Putamen (tissue), 1 donor: ENCODE results near the gene PHKG2.

ENCODE experiments used
- DNase-seq: peaks from one replicate; pipeline ENCODE4 v3.0.0-alpha.2; 2016; ENCODE audit warnings: low spot score

The PHKG2 gene

DNA sequence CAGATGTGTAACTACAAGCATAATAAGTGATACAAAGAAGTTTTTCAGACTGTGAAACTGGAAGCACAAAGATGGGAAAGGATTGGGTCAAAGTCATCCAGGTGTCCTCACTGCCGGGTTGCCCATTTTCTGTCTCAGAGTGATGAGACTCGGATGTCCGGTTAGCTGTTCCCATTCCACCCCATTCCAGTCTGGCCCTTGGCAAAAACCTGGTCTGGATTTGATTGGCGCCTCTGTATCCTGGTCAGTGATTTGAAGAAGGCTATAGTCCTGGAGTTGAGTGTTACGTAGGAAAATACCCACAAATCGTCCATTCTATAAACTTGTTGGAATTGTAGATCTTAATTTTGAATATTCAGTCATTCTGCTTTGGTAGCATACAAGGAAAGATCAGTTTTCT, 19.9 kb upstream of the PHKG2 start:
- DNase-seq = no peak

DNA sequence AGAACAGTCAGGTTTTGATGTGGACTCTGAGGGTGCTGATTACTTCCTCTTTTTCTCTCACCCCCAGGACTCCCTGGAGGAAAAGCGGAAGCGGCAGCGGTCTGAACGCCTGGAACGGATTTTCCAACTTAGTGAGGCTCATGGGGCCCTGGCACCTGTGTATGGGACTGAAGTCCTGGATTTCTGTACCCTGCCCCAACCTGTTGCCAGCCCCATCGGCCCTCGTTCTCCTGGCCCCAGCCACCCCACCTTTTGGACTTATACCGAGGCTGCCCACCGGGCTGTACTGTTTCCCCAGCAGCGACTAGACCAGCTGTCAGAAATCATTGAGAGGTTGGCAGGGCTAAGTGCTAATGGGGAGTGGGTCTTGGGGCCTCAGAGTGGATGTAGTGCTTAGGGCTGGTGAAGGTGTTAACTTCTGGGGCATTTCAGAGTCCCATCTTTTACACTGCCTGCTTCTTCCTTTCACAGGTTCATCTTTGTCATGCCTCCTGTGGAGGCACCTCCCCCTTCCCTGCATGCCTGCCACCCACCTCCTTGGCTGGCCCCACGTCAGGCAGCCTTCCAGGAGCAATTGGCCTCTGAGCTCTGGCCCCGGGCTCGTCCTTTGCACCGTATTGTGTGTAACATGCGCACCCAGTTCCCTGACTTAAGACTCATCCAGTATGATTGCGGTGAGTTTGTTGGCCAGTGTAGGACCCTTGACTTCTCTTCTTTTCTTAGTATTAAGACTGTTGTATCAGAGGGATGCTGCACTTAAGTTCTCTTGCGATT, 19.1 kb upstream of the PHKG2 start:
- DNase-seq = no peak

DNA sequence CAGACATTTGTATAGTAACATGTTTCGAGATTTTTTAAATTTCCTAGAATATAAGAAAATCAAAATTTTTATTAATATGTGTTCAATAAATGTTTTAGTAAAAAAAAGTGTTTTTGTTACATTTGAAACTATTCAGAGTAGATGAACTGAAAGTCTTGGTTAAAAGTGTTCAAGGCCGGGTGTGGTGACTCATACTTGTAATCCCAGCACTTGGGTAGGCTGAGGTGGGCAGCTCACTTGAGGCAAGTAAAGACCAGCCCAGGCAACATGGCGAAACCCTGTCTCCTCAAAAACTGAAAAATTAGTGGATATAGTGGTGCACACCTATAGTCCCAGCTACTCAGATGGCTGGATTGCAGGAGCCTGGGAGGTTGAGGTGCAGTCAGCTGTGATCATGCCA, 16.8 kb upstream of the PHKG2 start:
- DNase-seq = no peak

DNA sequence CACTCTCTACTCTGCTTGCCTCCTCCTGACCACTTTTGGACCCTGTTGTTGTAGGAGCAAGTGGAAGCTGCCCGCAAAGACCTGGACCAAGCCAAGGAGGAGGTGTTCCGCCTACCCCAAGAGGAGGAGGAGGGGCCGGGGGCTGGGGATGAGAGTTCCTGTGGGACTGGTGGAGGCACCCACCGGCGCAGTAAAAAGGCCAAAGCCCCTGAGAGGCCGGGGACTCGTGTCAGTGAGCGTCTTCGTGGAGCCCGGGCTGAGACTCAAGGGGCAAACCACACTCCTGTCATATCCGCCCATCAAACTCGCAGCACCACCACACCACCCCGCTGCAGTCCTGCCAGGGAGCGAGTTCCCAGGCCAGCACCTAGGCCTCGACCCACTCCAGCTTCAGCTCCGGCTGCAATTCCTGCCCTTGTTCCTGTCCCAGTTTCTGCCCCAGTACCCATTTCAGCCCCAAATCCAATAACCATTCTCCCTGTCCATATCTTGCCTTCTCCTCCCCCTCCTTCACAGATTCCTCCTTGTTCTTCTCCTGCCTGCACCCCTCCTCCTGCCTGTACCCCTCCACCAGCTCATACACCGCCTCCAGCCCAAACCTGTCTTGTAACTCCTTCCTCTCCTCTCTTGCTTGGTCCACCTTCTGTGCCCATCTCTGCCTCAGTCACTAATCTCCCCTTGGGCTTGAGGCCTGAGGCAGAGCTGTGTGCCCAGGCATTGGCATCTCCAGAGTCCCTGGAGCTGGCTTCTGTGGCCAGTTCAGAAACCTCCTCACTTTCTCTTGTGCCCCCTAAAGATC, 11.0 kb upstream of the PHKG2 start:
- no peak for DNase-seq

GRCh38 chr16:30737794-30738648, 10.2 kb upstream of the PHKG2 start:
- DNase-seq = no peak

DNA sequence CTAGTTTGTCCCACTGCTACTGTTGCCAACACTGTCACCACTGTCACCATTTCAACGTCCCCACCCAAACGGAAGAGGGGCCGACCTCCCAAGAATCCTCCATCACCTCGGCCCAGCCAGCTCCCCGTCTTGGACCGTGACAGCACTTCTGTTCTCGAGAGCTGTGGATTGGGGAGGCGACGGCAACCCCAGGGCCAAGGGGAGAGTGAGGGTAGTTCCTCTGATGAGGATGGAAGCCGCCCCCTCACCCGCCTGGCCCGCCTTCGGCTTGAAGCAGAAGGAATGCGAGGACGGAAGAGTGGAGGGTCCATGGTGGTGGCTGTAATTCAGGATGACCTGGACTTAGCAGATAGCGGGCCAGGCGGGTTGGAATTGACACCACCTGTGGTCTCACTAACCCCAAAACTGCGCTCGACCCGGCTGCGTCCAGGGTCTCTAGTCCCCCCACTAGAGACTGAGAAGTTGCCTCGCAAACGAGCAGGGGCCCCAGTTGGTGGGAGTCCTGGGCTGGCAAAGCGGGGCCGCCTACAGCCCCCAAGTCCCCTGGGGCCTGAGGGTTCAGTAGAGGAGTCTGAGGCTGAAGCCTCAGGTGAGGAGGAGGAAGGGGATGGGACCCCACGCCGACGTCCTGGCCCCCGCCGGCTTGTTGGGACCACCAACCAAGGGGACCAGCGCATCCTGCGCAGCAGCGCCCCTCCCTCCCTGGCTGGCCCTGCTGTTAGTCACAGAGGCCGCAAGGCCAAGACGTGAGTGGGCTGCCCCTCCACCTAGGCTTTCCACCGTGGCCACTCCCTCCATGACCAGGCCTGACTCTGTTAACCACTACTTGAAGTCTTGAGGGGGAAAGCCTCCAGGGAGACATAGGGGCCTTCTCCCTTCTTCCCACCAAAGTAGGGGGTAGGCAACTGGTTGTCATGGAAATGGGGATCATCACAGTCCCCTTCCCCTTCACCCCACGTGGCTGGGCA, 9.0 kb upstream of the PHKG2 start:
- no peak for DNase-seq

- no peak for DNase-seq
These were observed 7.6 kb upstream of the PHKG2 start for GRCh38 chr16:30740364-30741251.

GRCh38 chr16:30741461-30741914, 6.7 kb upstream of the PHKG2 start:
- DNase-seq = no peak

DNA sequence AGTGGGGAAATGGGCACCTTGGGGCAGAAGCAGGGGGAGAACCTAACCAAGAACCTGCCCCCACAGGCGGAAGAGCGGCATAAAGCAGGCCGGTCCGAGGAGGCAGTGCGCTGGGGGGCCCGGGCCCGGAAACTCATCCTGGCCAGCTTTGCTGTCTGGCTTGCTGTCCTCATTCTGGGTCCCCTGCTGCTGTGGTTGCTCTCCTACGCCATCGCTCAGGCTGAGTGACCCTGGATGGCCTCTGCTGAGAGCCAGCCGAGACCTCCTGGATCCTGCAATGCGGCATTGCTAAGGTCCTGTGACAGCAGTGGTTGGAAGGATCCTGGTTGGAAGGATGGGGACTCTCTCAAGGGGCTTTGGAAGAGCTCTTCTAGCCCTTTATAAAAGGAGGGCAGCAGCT, 4.5 kb upstream of the PHKG2 start:
- DNase-seq = no peak

DNA sequence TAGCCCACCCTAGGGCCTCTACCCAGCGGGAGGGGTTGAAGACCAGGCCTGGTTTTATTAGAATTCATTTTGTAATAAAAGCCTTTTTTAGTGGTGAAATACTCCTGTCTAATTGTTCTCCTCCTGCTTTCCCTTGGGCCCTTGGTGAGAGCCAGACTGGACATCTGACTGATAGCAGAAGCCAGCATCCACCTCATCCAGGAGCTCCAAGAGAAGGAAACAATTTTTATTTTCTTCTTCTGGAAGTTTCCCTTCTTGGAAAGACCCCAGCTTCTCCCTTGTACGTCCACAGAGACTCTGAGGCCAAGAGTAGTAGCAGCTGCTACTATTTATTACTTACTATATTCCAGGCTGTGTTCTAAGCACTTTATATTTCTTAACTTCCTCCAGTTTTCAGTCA, 4.0 kb upstream of the PHKG2 start:
- no peak for DNase-seq

GRCh38 chr16:30745082-30745481, 3.1 kb upstream of the PHKG2 start:
- no peak for DNase-seq

DNA sequence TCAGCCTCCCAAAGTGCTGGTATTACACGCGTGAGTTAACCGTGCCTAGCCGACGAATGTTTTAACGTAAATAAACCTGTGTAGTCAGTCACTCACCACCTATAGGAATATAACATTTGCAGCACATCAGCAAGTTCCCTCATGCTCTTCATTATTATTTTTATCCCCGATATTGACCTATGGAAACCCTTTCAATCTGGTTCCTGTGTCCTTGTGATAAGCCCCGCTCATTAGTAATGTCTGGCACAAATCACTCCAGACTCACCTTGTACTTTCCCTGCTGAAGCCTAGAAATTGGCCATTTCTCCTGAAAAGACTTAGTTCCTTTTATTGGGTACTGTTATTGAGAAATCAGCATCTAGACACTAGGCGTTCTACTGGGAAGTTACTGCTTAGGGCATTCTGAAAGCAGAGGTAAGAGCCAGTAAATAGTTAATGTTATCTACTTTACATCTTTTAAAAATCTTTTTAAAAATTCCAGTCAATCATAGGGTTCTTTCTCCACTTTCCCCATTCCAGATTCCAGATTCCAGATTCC, 1.5 kb upstream of the PHKG2 start:
- no peak for DNase-seq

DNA sequence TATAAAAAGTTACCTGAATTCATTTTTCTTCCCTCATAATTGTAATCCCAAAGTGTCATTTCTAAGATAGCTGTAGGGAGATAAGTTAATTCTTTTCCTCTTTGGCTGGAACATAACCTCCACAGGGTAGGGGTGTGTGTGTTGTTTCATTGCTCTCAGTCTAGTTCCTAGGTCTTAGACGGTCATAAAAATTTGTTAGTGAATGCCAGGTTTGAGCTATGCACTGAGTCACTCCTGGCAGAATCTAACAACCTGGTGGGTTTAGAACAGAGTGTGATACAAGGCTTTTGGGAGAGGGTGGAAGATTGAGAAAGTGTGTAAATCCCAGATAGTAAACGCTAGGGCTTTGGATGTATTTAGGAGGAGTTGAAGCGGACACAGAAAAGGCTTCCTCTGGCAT, 894 bp upstream of the PHKG2 start:
- DNase-seq = no peak

DNA sequence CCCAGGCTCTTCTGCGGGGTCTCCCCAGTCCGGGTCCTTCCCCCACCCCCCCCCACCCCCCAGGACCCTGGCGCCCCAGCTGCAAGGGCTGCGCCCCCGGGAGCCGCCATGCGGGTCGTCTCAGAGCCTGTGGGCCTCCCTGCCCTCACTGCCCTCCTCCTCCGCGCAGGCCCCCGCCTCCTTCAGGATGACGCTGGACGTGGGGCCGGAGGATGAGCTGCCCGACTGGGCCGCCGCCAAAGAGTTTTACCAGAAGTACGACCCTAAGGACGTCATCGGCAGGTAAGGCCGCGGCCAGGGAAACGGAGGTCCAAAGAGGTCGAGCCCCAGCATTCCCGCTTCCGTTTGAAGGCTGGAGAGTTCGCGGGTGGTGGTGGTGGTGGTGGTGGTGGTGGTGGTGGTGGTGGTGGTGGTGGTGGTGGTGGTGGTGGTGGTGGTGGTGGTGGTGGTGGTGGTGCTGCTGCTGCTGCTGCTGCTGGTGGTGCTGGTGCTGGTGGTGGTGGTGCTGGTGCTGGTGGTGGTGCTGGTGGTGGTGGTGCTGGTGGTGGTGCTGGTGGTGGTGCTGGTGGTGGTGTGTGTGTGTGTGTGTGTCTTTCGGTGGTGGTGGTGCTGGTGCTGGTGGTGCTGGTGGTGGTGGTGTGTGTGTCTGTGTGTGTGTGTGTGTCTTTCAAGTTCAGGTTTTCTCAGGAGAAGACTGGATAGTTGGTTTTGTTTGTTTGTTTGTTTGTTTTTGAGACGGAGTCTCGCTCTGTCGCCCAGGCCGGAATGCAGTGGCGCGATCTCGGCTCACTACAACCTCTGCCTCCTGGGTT, 615 bp downstream of the PHKG2 start:
- no peak for DNase-seq

GRCh38 chr16:30750201-30750600, 2.0 kb downstream of the PHKG2 start:
- no peak for DNase-seq

DNA sequence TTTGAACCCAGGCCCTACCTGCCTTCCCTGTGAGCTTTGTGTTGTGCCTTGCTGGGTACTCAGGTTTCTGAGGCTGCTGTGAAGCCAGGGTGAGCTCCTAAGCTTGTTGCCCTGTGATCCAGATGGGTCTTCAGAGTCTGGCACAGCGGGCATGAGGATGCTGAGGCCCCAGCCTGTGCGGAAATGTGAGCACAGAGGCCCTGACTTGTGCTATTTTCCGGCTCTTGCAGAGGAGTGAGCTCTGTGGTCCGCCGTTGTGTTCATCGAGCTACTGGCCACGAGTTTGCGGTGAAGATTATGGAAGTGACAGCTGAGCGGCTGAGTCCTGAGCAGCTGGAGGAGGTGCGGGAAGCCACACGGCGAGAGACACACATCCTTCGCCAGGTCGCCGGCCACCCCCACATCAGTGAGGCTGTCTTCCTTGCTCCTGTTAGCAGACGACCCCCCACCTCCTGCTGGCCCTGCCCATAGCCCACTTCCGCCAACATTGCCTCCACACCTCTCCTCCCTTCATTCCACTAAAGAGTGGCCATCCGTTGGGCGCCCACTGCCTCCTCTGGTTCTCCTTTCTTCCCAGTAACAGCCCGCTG, 2.7 kb downstream of the PHKG2 start:
- no peak for DNase-seq

GRCh38 chr16:30753596-30753995, 5.4 kb downstream of the PHKG2 start:
- no peak for DNase-seq

- DNase-seq = no peak
These were observed 7.9 kb downstream of the PHKG2 start for GRCh38 chr16:30755955-30756780.
